PC-3 (cell line): ENCODE measurements around the gene ISM1. TPM values are rescaled to one million over a fixed set of nuclear protein-coding genes. Genes with fewer than 3 reads are reported as not detected.

Source experiments
- ATAC-seq: fragments of 200-7000 bp; cut with Tn5 transposase; 2 replicates; pipeline ENCODE4 v1.9.1; 2020; ENCODE audit warnings: mild to moderate bottlenecking, moderate library complexity
- BruUV-seq: library from RNA; stranded (reverse); fragments of 400-500 nt; replicated peaks from 2 replicates; lab custom pipeline; 2021; lab: Mats Ljungman, UMichigan
- CTCF ChIA-PET: fragments of 300-600 bp; sonication (Branson Sonifier 250); formaldehyde crosslinking; loops from one replicate; lab custom pipeline; 2022; ENCODE audit warnings: antibody characterized with exemption; lab: Charles Lee
- POLR2A ChIA-PET: fragments of 300-600 bp; sonication (Branson Sonifier 250); formaldehyde crosslinking; loops from one replicate; lab custom pipeline; 2022; ENCODE audit warnings: antibody characterized with exemption; ENCODE audit not compliant: unreplicated experiment; lab: Charles Lee
- DNase-seq: peaks from one replicate; pipeline ENCODE4 v3.0.0-alpha.2; 2015
- H2AFZ ChIP-seq: fragments of 300-600 bp; sonication (generic); 2 replicates; pipeline ENCODE4 v1.6.0; 2016; ENCODE audit warnings: antibody characterized with exemption, low read length
- H3F3A ChIP-seq: fragments of 300-600 bp; sonication (generic); one replicate; pipeline ENCODE4 v1.6.0; 2017; ENCODE audit warnings: antibody characterized with exemption, low read length, control low read depth, mild to moderate bottlenecking; ENCODE audit not compliant: unreplicated experiment
- H3K27ac ChIP-seq: fragments of 300-600 bp; sonication (generic); 2 replicates; pipeline ENCODE4 v1.5.1; 2016; ENCODE audit warnings: mild to moderate bottlenecking, low read length
- H3K27me3 ChIP-seq: fragments of 300-600 bp; sonication (generic); 2 replicates; pipeline ENCODE4 v1.6.1; 2016; ENCODE audit warnings: low read length, mixed read lengths
- H3K36me3 ChIP-seq: fragments of 300-600 bp; sonication (generic); 2 replicates; pipeline ENCODE4 v1.6.1; 2016; ENCODE audit warnings: low read depth, mixed run types, low read length, mixed read lengths
- H3K4me1 ChIP-seq: fragments of 300-600 bp; sonication (generic); 2 replicates; pipeline ENCODE4 v1.5.1; 2016; ENCODE audit warnings: low read length; ENCODE audit not compliant: insufficient read depth
- H3K4me2 ChIP-seq: fragments of 300-600 bp; sonication (generic); 2 replicates; pipeline ENCODE4 v1.6.0; 2016; ENCODE audit warnings: low read length
- H3K4me3 ChIP-seq: fragments of 300-600 bp; sonication (generic); 2 replicates; pipeline ENCODE4 v1.5.1; 2016; ENCODE audit warnings: mild to moderate bottlenecking, low read length, mixed read lengths
- H3K79me2 ChIP-seq: fragments of 300-600 bp; sonication (generic); 2 replicates; pipeline ENCODE4 v1.6.1; 2017; ENCODE audit warnings: low read length, mixed read lengths
- H3K9ac ChIP-seq: fragments of 300-600 bp; sonication (generic); 2 replicates; pipeline ENCODE4 v1.6.0; 2016; ENCODE audit warnings: mild to moderate bottlenecking, low read length
- H3K9me2 ChIP-seq: fragments of 300-600 bp; sonication (generic); replicated peaks from 2 replicates; pipeline ENCODE4 v1.6.1; 2016; ENCODE audit warnings: mixed run types, low read length, mixed read lengths
- H3K9me3 ChIP-seq: fragments of 300-600 bp; sonication (generic); 2 replicates; pipeline ENCODE4 v1.6.1; 2016; ENCODE audit warnings: low read length, mixed read lengths
- H4K20me1 ChIP-seq: fragments of 300-600 bp; sonication (generic); 2 replicates; pipeline ENCODE4 v1.6.1; 2016; ENCODE audit warnings: low read length, mixed read lengths
- CTCF ChIP-seq: fragments of 300-600 bp; sonication (generic); conservative IDR thresholded peaks from 2 replicates; pipeline ENCODE4 v1.5.1; 2017; ENCODE audit warnings: antibody characterized with exemption, low read depth, mild to moderate bottlenecking, low read length
- EZH2 ChIP-seq: fragments of 300-600 bp; sonication (generic); IDR thresholded peaks from one replicate; pipeline ENCODE4 v1.6.1; 2017; ENCODE audit warnings: antibody characterized with exemption, mild to moderate bottlenecking, low read length; ENCODE audit not compliant: unreplicated experiment
- EZH2phosphoT487 ChIP-seq: fragments of 300-600 bp; sonication (generic); IDR thresholded peaks from 2 replicates; pipeline ENCODE4 v1.6.1; 2018; ENCODE audit warnings: mild to moderate bottlenecking, antibody characterized with exemption, low read length, borderline replicate concordance
- intact Hi-C: fragments of 100-400 bp; cut with micrococcal nuclease; formaldehyde crosslinking; loops from 2 replicates; pipeline ENCODE4 v1.9.0; 2023
- total RNA-seq: library from RNA; depleted of rRNA; stranded (reverse); fragments of >200 nt; gene quantifications from 2 replicates; pipeline ENCODE4 v1.2.3, GENCODE V29; 2014

The ISM1 gene
- total RNA-seq, 1 experiment from 2014 or later = not detected

GRCh38 chr20:13223736-13224520 is 2.9 kb downstream of the ISM1 start:
- H3K4me1 ChIP-seq = peaks cover 12% of the 10 kb centered on the region; the same call in 1 of the 2 replicates
- no peak overlapping the region for H3K9ac ChIP-seq
- no peaks in the 10 kb centered on the region for H3K79me2 ChIP-seq
- ATAC-seq = no peak
- intact Hi-C loops = no loop called here
- BruUV-seq = no TSS peak
- H3K27ac ChIP-seq = no peak overlapping the region
- POLR2A ChIA-PET = no interaction called here
- CTCF ChIA-PET = no interaction called here
- H3K9me2 ChIP-seq = no peaks in the 10 kb centered on the region
- no peak overlapping the region for H3K4me2 ChIP-seq
- H3K9me3 ChIP-seq = 0 out of 2 replicates have a peak, but pooled peaks cover 8% of the 10 kb centered on the region
- peaks cover 65% of the 10 kb centered on the region for H3K27me3 ChIP-seq
- no peak for TF ChIP-seq EZH2phosphoT487
- TF ChIP-seq EZH2 = no peak
- no peak for TF ChIP-seq CTCF
- H4K20me1 ChIP-seq = no peaks in the 10 kb centered on the region
- H3K4me3 ChIP-seq = no peak overlapping the region
- H3K36me3 ChIP-seq = no peaks in the 10 kb centered on the region
- no peak for DNase-seq
- no peaks in the 10 kb centered on the region for H3F3A ChIP-seq
- no peak overlapping the region for H2AFZ ChIP-seq

- H3K79me2 ChIP-seq = no peaks in the 10 kb centered on the region
- H3K27ac ChIP-seq = no peak overlapping the region
- ATAC-seq (no peak), DNase-seq (no peak)
- H2AFZ ChIP-seq = no peak overlapping the region
- no peaks in the 10 kb centered on the region for H3K9me2 ChIP-seq
- no peak overlapping the region for H3K4me2 ChIP-seq
- H4K20me1 ChIP-seq = no peaks in the 10 kb centered on the region
- no peaks in the 10 kb centered on the region for H3F3A ChIP-seq
- intact Hi-C loops = no loop called here
- H3K9me3 ChIP-seq = 0 out of 2 replicates have a peak, but pooled peaks cover 8% of the 10 kb centered on the region
- peaks cover 52% of the 10 kb centered on the region for H3K27me3 ChIP-seq
- H3K4me1 ChIP-seq = peaks cover 6% of the 10 kb centered on the region; the same call in 1 of the 2 replicates
- BruUV-seq = no TSS peak
- no peak overlapping the region for H3K9ac ChIP-seq
- POLR2A ChIA-PET = no interaction called here
- no peaks in the 10 kb centered on the region for H3K36me3 ChIP-seq
- CTCF ChIA-PET = no interaction called here
- no peak for TF ChIP-seq CTCF
- no peak for TF ChIP-seq EZH2phosphoT487
- TF ChIP-seq EZH2 = no peak
- no peak overlapping the region for H3K4me3 ChIP-seq
Measured at GRCh38 chr20:13226367-13226766, 5.3 kb downstream of the ISM1 start.

- TF ChIP-seq EZH2phosphoT487 (no peak), CTCF (no peak), EZH2 (no peak)
- BruUV-seq = no TSS peak
- ChIA-PET CTCF (no interaction called here), POLR2A (no interaction called here)
- no peaks in the 10 kb centered on the region for H3K9me2 ChIP-seq
- H3K4me2 ChIP-seq = no peak overlapping the region
- H3K9ac ChIP-seq = no peak overlapping the region
- no peaks in the 10 kb centered on the region for H3K4me1 ChIP-seq
- H3K27ac ChIP-seq = no peak overlapping the region
- no peak overlapping the region for H2AFZ ChIP-seq
- intact Hi-C loops = no loop called here
- no peaks in the 10 kb centered on the region for H3K79me2 ChIP-seq
- no peaks in the 10 kb centered on the region for H4K20me1 ChIP-seq
- no peak for ATAC-seq
- no peak overlapping the region for H3K4me3 ChIP-seq
- no peaks in the 10 kb centered on the region for H3F3A ChIP-seq
- H3K36me3 ChIP-seq = no peaks in the 10 kb centered on the region
- DNase-seq = no peak
- 0 out of 2 replicates have a peak, but pooled peaks cover 8% of the 10 kb centered on the region for H3K9me3 ChIP-seq
- H3K27me3 ChIP-seq = peaks cover 33% of the 10 kb centered on the region
Measured at GRCh38 chr20:13228771-13229170, 7.7 kb downstream of the ISM1 start.
